HG03469 (cell line): ENCODE measurements around the gene FOXJ1.

Experiments
- ATAC-seq: cut with Tn5 transposase; IDR thresholded peaks from one replicate; pipeline ENCODE4 v1.9.1; 2021; ENCODE audit warnings: mild to moderate bottlenecking, moderate library complexity, moderate number of reproducible peaks; ENCODE audit not compliant: unreplicated experiment

Gene FOXJ1

GRCh38 chr17:76092526-76093413, 48.3 kb downstream of the FOXJ1 start:
- ATAC-seq, result no peak

GRCh38 chr17:76091526-76092286, 49.3 kb downstream of the FOXJ1 start:
- no peak for ATAC-seq

GRCh38 chr17:76090517-76091129, 50.4 kb downstream of the FOXJ1 start:
- ATAC-seq, result no peak

- ATAC-seq, result no peak
Observed at GRCh38 chr17:76089680-76090516, 51.1 kb downstream of the FOXJ1 start.

GRCh38 chr17:76088868-76089576, 52.0 kb downstream of the FOXJ1 start:
- no peak for ATAC-seq

- ATAC-seq, result no peak
Observed at GRCh38 chr17:76088041-76088867, 52.8 kb downstream of the FOXJ1 start.

GRCh38 chr17:76087531-76087930, 53.5 kb downstream of the FOXJ1 start:
- no peak for ATAC-seq

- no peak for ATAC-seq
Observed at GRCh38 chr17:76086384-76086783, 54.7 kb downstream of the FOXJ1 start.
